Osteocyte (in vitro differentiated cells): Measurements from ENCODE around the gene PDAP1. TPM values are rescaled to one million over a fixed set of nuclear protein-coding genes. Genes with fewer than 3 reads are reported as not detected.

ENCODE experiments used
- DNase-seq: peaks from one replicate; pipeline ENCODE4 v3.0.0; 2021; ENCODE audit warnings: mixed read lengths; ENCODE audit not compliant: unreplicated experiment; ENCODE audit errors: extremely low spot score
- H3K27ac Mint-ChIP-seq: one replicate; pipeline ENCODE4 v1.8.0; 2021; ENCODE audit warnings: mild to moderate bottlenecking, mixed read lengths; ENCODE audit not compliant: unreplicated experiment
- H3K27me3 Mint-ChIP-seq: one replicate; pipeline ENCODE4 v1.8.0; 2021; ENCODE audit warnings: mixed read lengths; ENCODE audit not compliant: unreplicated experiment
- H3K36me3 Mint-ChIP-seq: one replicate; pipeline ENCODE4 v1.8.0; 2021; ENCODE audit warnings: mixed read lengths; ENCODE audit not compliant: unreplicated experiment
- H3K4me1 Mint-ChIP-seq: one replicate; pipeline ENCODE4 v1.8.0; 2021; ENCODE audit warnings: mixed read lengths; ENCODE audit not compliant: unreplicated experiment
- H3K4me3 Mint-ChIP-seq: one replicate; pipeline ENCODE4 v1.8.0; 2021; ENCODE audit warnings: mild to moderate bottlenecking, moderate library complexity, mixed read lengths; ENCODE audit not compliant: unreplicated experiment
- H3K9me3 Mint-ChIP-seq: one replicate; pipeline ENCODE4 v1.8.0; 2021; ENCODE audit warnings: mixed read lengths; ENCODE audit not compliant: unreplicated experiment
- total RNA-seq: library from RNA; stranded (reverse); gene quantifications from 2 replicates; pipeline ENCODE4 v1.2.1, GENCODE V29; 2021
- TF ChIP-seq, protein P1 (sequence below): fragments of 200-600 bp; sonication (generic); IDR thresholded peaks from 2 replicates; pipeline ENCODE4 v1.5.0; 2021; ENCODE audit warnings: antibody characterized with exemption, mild to moderate bottlenecking, moderate library complexity

The PDAP1 gene
- total RNA-seq, 1 donor from 2014 or later: 107 TPM

DNA sequence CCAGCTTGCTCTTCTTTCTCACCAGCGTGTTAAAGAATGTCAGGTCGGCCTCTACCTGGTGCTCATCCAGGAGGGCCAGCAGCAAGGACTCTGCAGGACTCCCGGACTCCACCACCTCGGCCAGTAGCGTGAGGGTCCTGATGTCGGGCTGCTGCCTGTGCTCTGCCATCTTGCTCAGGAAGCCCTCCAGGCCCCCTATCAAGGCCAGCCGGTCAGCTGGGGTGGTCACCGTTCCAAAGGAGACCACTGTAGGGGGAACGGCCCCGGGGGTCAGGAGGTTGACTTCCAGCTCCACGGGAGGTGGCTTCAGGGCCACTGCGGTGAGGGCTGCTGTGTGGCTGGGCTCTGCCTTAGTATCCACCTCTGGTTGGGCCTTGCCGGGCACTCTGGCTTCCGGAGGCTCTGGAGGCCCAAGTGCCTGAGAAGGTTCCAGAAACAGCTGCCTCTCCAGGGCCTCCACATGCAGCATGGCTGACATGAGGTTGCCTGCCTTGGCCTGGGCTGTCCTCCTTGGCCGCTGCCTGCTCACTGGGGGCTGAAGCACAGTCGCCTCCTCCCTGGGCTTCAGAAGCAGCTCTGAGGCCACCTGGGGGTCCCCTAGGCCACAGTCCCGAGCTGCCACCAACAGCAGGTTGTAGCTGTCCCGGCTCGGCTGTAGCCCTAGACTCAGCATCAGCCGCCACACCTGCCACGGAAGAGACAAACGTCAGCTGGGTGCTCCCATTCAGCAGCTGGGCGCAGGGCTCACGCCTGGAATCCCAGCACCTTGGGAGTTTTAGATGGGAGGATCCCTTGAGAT is 16.7 kb upstream of the PDAP1 start:
- TF ChIP-seq, protein P1, sequence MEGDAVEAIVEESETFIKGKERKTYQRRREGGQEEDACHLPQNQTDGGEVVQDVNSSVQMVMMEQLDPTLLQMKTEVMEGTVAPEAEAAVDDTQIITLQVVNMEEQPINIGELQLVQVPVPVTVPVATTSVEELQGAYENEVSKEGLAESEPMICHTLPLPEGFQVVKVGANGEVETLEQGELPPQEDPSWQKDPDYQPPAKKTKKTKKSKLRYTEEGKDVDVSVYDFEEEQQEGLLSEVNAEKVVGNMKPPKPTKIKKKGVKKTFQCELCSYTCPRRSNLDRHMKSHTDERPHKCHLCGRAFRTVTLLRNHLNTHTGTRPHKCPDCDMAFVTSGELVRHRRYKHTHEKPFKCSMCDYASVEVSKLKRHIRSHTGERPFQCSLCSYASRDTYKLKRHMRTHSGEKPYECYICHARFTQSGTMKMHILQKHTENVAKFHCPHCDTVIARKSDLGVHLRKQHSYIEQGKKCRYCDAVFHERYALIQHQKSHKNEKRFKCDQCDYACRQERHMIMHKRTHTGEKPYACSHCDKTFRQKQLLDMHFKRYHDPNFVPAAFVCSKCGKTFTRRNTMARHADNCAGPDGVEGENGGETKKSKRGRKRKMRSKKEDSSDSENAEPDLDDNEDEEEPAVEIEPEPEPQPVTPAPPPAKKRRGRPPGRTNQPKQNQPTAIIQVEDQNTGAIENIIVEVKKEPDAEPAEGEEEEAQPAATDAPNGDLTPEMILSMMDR: no peak
- Mint-ChIP-seq H3K4me1 (no peaks in the 10 kb centered on the region), H3K9me3 (no peaks in the 10 kb centered on the region), H3K4me3 (no peak overlapping the region), H3K27ac (no peak overlapping the region), H3K27me3 (no peaks in the 10 kb centered on the region), H3K36me3 (peaks cover 13% of the 10 kb centered on the region)
- DNase-seq: no peak

DNA sequence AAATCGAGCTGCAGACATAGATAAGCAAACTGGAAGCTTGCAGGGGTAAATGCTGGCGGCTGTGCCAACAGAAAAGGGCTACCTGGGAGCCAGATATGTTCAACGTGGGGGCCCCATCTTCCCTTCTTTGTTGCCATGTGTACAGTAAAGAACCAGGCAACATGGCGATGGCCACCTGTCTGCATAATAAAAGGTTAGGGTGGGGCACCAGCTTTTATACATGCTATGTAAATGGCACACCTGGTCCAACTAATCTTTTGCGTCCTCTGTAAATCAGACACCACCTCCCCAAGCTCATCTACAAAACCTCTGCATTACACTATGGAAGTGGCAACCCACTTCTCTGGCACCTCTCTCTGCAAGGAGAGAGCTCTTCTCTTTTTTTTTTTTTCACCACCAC is 14.2 kb upstream of the PDAP1 start:
- H3K4me3 Mint-ChIP-seq: no peak overlapping the region

DNA sequence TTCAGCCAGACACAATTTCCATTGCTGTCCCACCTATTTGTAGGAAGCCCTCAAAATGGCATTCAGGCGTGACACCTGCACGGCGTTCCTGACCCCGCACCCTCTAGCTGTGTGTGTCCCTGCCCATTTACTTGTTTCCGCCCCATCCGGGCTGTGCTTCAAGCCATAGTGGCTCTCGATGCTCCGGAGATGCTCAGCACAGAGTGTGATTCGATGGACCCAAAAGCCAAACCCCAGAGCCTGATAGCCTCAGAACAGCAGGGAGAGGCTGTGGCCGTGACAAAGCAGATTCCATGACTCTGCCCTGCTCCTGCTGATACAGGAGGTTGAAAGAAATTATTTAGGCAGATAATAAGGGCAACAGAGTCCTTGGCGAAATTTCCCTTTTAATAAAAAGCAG is 13.8 kb upstream of the PDAP1 start:
- Mint-ChIP-seq H3K9me3 (no peaks in the 10 kb centered on the region), H3K36me3 (peaks cover 29% of the 10 kb centered on the region), H3K27ac (no peak overlapping the region), H3K27me3 (no peaks in the 10 kb centered on the region), H3K4me1 (no peaks in the 10 kb centered on the region), H3K4me3 (no peak overlapping the region)
- TF ChIP-seq, protein P1: no peak
- no peak for DNase-seq

More for the DNA sequence above, 14.2 kb upstream of the PDAP1 start:
- TF ChIP-seq, protein P1: no peak
- Mint-ChIP-seq H3K9me3 (no peaks in the 10 kb centered on the region), H3K27ac (no peak overlapping the region), H3K36me3 (peaks cover 25% of the 10 kb centered on the region), H3K27me3 (no peaks in the 10 kb centered on the region), H3K4me1 (no peaks in the 10 kb centered on the region)
- no peak for DNase-seq

DNA sequence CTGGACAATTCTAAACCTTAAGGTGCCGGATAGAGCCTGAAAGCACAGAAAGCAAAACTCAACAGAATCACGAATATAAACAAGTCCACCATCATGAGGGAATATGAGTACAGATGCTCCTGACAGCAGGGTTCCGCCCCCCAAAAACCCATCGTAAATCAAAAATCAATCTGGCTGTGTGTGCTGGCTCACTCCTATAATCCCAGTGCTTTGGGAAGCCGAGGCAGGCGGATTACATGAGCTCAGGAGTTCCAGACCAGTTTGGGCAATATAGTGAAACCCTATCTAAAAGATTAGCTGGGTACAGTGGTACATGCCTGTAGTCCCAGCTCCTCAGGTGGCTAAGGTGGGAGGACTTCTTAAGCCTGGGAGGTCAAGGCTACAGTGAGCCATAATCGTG is 12.6 kb upstream of the PDAP1 start:
- Mint-ChIP-seq H3K27me3 (no peaks in the 10 kb centered on the region), H3K9me3 (no peaks in the 10 kb centered on the region), H3K4me1 (no peaks in the 10 kb centered on the region), H3K36me3 (peaks cover 38% of the 10 kb centered on the region), H3K4me3 (no peak overlapping the region), H3K27ac (no peak overlapping the region)
- TF ChIP-seq, protein P1: no peak
- DNase-seq: no peak

DNA sequence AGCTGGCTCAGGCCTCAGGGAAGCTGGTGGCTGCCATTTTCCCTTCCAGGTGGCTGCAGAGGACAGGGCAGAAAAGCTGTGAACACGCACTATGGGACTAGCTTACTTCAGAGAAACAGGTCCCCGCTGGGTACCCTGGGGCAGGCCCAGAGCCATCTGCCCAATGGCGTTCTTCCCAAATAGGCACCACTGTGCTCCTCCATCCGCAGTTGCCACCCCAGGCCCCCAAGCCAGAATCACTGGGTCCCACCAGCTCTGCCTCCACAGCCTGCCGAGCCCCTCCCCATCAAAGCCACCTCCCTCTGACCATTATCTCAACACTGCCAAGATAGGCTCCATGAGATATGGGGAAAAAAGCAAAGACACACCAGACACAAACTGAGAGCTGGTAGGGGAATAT is 11.8 kb upstream of the PDAP1 start:
- Mint-ChIP-seq H3K4me1 (no peaks in the 10 kb centered on the region), H3K9me3 (no peaks in the 10 kb centered on the region), H3K27ac (no peak overlapping the region), H3K4me3 (no peak overlapping the region), H3K27me3 (no peaks in the 10 kb centered on the region), H3K36me3 (peaks cover 39% of the 10 kb centered on the region)
- DNase-seq: no peak
- TF ChIP-seq, protein P1: no peak
